Transverse colon (tissue), 4 donors: ENCODE data around the gene RGS9. TPM values are rescaled to one million over a fixed set of nuclear protein-coding genes. Genes with fewer than 3 reads are reported as not detected.

Source experiments
- DNase-seq: peaks from one replicate; pipeline ENCODE4 v3.0.0-alpha.2; 2019
- H3K27ac ChIP-seq, 4 donors: fragments of 200-600 bp; sonication (generic); 2 replicates each; pipeline ENCODE4 v1.5.1; 2016 to 2018; ENCODE audit warnings: inconsistent platforms in 4 of 4
- H3K27me3 ChIP-seq: fragments of 200-600 bp; sonication (generic); 2 replicates; pipeline ENCODE4 v1.5.1; 2017; ENCODE audit warnings: inconsistent platforms
- H3K36me3 ChIP-seq, 4 donors: fragments of 200-600 bp; sonication (generic); 2 replicates each; pipeline ENCODE4 v1.5.1; 2017 to 2019; ENCODE audit warnings: inconsistent platforms in 4 of 4
- H3K4me1 ChIP-seq, 4 donors: fragments of 200-600 bp; sonication (generic); 2 replicates each; pipeline ENCODE4 v1.5.1; 2017 to 2020; ENCODE audit warnings: inconsistent platforms in 4 of 4
- H3K4me3 ChIP-seq, 4 donors: fragments of 200-600 bp; sonication (generic); 1 replicate in 1 of 4; 2 replicates in 3 of 4; pipeline versions ENCODE4 v1.5.1 to v1.6.1; 2017 to 2019; ENCODE audit warnings: inconsistent platforms in 4 of 4
- H3K9me3 ChIP-seq, 2 donors: fragments of 200-600 bp; sonication (generic); 2 replicates each; pipeline ENCODE4 v1.5.1; 2017 to 2019; ENCODE audit warnings: inconsistent platforms in 2 of 2
- EP300 ChIP-seq: sonication (generic); formaldehyde crosslinking; IDR thresholded peaks from one replicate; pipeline ENCODE4 v1.6.1; 2017; ENCODE audit warnings: antibody characterized with exemption, low read depth
- POLR2A ChIP-seq: fragments of 450-650 bp; IDR thresholded peaks from one replicate; pipeline ENCODE4 v1.6.1; 2016; ENCODE audit warnings: antibody characterized with exemption, mild to moderate bottlenecking, moderate library complexity
- POLR2AphosphoS5 ChIP-seq, 3 donors: sonication (generic); formaldehyde crosslinking; IDR thresholded peaks; one replicate each; pipeline ENCODE4 v1.6.1; 2016; ENCODE audit warnings: antibody characterized with exemption in 3 of 3
- WGBS, 2 donors: methylation state at CpG; one replicate each; pipeline ENCODE4 v1.1.5; 2018; ENCODE audit warnings: low coverage in 1 of 2; 5-methylcytosine and 5-hydroxymethylcytosine counted together
- in situ Hi-C, 4 donors: fragments of 200-750 bp; cut with MboI; loops; one replicate each; pipeline versions ENCODE4 v1.15.0 to v1.15.1; 2017; ENCODE audit warnings: low sequenced_read_pairs in 3 of 4, low pct_ligation_motif_present in 1 of 4, low pct_unique_long_range_greater_than_20kb in 1 of 4
- intact Hi-C: fragments of 100-400 bp; cut with DNase I; formaldehyde crosslinking; loops from one replicate; pipeline ENCODE4 v1.15.1; 2023; ENCODE audit warnings: low total_unique reads
- total RNA-seq, 4 donors: library from RNA; depleted of rRNA; stranded (reverse); fragments of >200 nt; gene quantifications; one replicate each; pipeline ENCODE4 v1.1.0, GENCODE V29; 2016
- TF ChIP-seq, protein P1 (sequence below), 5 experiments: fragments of 200-600 bp in 3 of 5; fragments of 450-650 bp in 2 of 5; sonication (generic) in 3 of 5; IDR thresholded peaks; 1 replicate in 2 of 5; 2 replicates in 3 of 5; pipeline ENCODE4 v1.5.1; 2016 to 2017; ENCODE audit warnings: antibody characterized with exemption in 5 of 5, inconsistent platforms in 3 of 5, mild to moderate bottlenecking in 2 of 5, moderate library complexity in 1 of 5

The RGS9 gene
- total RNA-seq, 4 donors from 2014 or later: 2.6 to 10.6 (median 7.8) TPM; not detected in 1

DNA sequence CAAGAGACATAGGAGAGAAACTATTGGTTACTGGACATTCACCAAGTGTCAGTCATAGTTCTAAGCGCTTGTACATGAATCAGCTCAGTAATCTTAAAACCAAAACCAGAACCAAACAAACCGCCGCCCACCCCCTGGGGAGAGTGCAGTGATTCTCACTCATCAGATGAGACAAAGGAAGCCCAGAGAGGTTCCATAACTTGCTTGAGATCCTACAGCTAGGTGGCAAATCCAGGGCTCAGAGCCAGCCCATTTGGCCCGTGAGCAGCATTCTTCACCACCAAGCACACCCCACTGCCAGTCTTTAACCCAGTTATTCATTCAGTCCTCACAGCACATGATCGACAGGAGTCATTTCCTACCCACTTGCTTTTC, 37.2 kb upstream of the RGS9 start:
- in situ Hi-C loops (loop anchor here in 2 of 4 donors (10.0 to 25.0 kb wide), 2 partner anchors 135 to 138 kb away; no protein-coding TSS in a partner anchor), intact Hi-C loops (loop anchor here (2.0 to 10.0 kb wide), 2 partner anchors 43 to 115 kb away; partner anchors contain the start of gene GNA13)
- TF ChIP-seq, protein P1, sequence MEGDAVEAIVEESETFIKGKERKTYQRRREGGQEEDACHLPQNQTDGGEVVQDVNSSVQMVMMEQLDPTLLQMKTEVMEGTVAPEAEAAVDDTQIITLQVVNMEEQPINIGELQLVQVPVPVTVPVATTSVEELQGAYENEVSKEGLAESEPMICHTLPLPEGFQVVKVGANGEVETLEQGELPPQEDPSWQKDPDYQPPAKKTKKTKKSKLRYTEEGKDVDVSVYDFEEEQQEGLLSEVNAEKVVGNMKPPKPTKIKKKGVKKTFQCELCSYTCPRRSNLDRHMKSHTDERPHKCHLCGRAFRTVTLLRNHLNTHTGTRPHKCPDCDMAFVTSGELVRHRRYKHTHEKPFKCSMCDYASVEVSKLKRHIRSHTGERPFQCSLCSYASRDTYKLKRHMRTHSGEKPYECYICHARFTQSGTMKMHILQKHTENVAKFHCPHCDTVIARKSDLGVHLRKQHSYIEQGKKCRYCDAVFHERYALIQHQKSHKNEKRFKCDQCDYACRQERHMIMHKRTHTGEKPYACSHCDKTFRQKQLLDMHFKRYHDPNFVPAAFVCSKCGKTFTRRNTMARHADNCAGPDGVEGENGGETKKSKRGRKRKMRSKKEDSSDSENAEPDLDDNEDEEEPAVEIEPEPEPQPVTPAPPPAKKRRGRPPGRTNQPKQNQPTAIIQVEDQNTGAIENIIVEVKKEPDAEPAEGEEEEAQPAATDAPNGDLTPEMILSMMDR (IDR thresholded peaks at IDR 0.05): no peak
- no peak for TF ChIP-seq EP300
- TF ChIP-seq POLR2AphosphoS5 (IDR thresholded peaks at IDR 0.05): no peak
- no peak for TF ChIP-seq POLR2A
- peak; percentile 61 for DNase-seq
- Histone ChIP-seq H3K4me1 (peaks cover 6 to 20% (median 8%) of the 10 kb centered on the region in 4 donors), H3K9me3 (no peaks in the 10 kb centered on the region), H3K27me3 (no peaks in the 10 kb centered on the region), H3K4me3 (peak overlapping the region in 3 of 4 donors; percentile 39 to 60 (median 43)), H3K36me3 (no peaks in the 10 kb centered on the region), H3K27ac (peak overlapping the region; percentile 65 to 82 (median 70))
- 37 to 43% methylated on average over 3 to 5 of the region's 5 CpGs for WGBS, 2 donors

DNA sequence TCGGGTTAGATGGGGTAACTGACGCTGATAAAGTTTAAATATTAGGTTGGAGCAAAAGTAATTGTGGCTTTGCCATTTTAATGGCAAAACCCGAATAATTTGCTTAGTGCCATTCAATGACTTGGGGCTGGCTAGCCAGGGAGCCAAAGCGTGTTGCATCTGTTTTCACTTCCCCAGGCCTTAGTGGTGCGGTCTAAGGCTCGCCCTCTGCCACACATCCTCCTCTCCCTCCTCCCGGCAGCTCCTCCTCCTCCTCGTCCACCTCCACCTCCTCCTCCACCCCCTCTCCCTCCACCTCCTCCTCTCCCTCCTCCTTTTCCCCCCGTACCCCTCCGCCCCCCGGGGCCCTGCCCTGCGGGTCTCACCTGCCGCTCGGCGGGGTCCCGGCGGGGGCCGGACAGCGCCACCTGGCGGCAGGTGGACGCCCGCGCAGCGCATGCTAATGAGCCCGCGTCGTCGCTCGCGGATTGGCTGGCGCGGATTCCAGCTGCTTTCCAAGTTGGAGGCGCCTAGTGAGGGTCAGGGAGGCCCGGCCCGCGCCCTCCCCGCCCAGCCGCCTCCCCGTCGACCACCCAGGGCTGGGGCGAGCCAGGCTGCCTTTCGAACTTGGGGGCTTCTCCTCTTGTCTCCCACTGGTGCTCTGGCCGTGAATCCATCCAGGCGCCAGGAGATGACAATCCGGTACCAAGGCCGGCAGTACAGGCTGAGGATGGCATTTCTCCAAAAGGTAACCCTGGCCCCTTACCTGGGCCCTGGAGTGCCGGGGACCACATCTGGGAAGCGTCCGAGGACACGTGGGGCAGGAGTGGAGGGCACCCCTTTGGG, 36.6 kb upstream of the RGS9 start:
- DNase-seq: peak; percentile 89
- in situ Hi-C loops: loop anchor here in 2 of 4 donors (10.0 to 25.0 kb wide), 2 partner anchors 136 to 138 kb away; no protein-coding TSS in a partner anchor
- no peaks in the 10 kb centered on the region for H3K9me3 ChIP-seq
- intact Hi-C loops: loop anchor here (2.0 to 10.0 kb wide), 2 partner anchors 44 to 116 kb away; partner anchors contain the start of gene GNA13
- H3K36me3 ChIP-seq: no peaks in the 10 kb centered on the region
- peak overlapping the region; percentile 39 to 60 (median 41) for H3K4me3 ChIP-seq
- TF ChIP-seq POLR2A (peak; percentile 61), POLR2AphosphoS5 (IDR thresholded peaks at IDR 0.05) (peak in 1 of 3 donors; percentile 43), EP300 (no peak)
- TF ChIP-seq, protein P1 (IDR thresholded peaks at IDR 0.05): peak; percentile 95 to 99 (median 98)
- H3K4me1 ChIP-seq: peaks cover 6 to 22% (median 8%) of the 10 kb centered on the region in 4 donors
- WGBS, 2 donors: 4% methylated on average over 28 of the region's 50 CpGs; no CpG with 5 or more reads in 1 of the 2 donors
- peak overlapping the region; percentile 65 to 82 (median 70) for H3K27ac ChIP-seq
- H3K27me3 ChIP-seq: no peaks in the 10 kb centered on the region

DNA sequence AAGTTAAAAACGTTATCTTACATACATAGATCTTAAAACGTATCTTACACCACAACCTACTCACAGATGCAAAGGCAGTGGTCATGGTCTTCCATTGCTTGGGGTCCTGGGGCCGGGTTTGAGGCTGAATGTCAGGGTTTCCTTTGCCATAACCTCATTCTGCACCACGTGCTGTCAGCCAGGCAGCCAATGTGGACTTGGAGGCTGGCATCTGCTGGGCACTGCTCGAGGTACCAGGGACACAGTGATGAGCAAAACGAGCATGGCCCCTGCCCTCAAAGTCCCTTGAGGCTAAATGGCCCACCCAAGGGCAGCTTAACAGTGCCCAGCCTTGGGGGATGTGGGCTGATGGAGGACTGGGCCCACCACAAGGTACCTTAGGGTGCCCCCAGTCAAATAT, 35.8 kb upstream of the RGS9 start:
- Histone ChIP-seq H3K27me3 (no peaks in the 10 kb centered on the region), H3K4me3 (peak overlapping the region in 2 of 4 donors; percentile 43 to 60), H3K9me3 (no peaks in the 10 kb centered on the region), H3K27ac (peak overlapping the region; percentile 65 to 82 (median 70)), H3K4me1 (peaks cover 6 to 30% (median 11%) of the 10 kb centered on the region in 4 donors), H3K36me3 (no peaks in the 10 kb centered on the region)
- WGBS, 2 donors: 54% methylated on average over 5 of the region's 6 CpGs; no CpG with 5 or more reads in 1 of the 2 donors
- TF ChIP-seq, protein P1 (IDR thresholded peaks at IDR 0.05): no peak
- TF ChIP-seq EP300: no peak
- no peak for TF ChIP-seq POLR2A
- TF ChIP-seq POLR2AphosphoS5 (IDR thresholded peaks at IDR 0.05): no peak
- intact Hi-C loops: loop anchor here (2.0 to 10.0 kb wide), 2 partner anchors 45 to 117 kb away; partner anchors contain the start of gene GNA13
- in situ Hi-C loops: loop anchor here in 2 of 4 donors (10.0 to 25.0 kb wide), 2 partner anchors 137 to 139 kb away; no protein-coding TSS in a partner anchor
- no peak for DNase-seq

DNA sequence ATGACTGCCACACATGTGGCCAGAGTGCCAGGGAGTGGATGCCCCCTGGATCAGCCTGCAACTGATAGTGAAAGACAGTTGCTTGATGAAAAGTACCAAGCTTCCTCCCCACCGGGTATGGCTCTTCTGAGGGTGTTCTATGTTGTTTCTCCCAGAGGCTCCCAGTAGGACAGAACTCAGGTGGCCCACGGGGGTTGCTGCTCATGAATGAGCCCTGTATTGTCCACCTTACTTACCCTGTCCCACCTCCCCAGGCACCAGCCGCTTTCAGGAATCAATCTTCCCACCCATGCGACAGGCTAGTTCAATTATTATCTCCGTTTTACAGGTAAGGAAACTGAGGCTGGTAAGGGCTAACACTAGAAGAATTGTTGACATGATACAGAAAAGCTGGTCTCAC, 34.9 kb upstream of the RGS9 start:
- Histone ChIP-seq H3K36me3 (no peaks in the 10 kb centered on the region), H3K4me3 (no peak overlapping the region), H3K4me1 (peaks cover 6 to 38% (median 15%) of the 10 kb centered on the region in 4 donors), H3K27ac (no peak overlapping the region), H3K27me3 (no peaks in the 10 kb centered on the region), H3K9me3 (no peaks in the 10 kb centered on the region)
- intact Hi-C loops: loop anchor here (10.0 kb wide), 1 partner anchor 117 kb away; no protein-coding TSS in a partner anchor
- DNase-seq: no peak
- no peak for TF ChIP-seq POLR2A
- no peak for TF ChIP-seq POLR2AphosphoS5 (IDR thresholded peaks at IDR 0.05)
- TF ChIP-seq, protein P1 (IDR thresholded peaks at IDR 0.05): no peak
- TF ChIP-seq EP300: no peak
- WGBS, 2 donors: 67 to 90% methylated on average over 3 to 5 of the region's 5 CpGs
- in situ Hi-C loops: loop anchor here in 2 of 4 donors (10.0 to 25.0 kb wide), 2 partner anchors 137 to 140 kb away; no protein-coding TSS in a partner anchor
